K562 (cell line): ENCODE data around the gene BAG5. TPM values are rescaled to one million over a fixed set of nuclear protein-coding genes. Genes with fewer than 3 reads are reported as not detected.

Experiments used
- ETV5 ChIP-seq: sonication (generic); formaldehyde crosslinking; IDR thresholded peaks from 2 replicates; pipeline ENCODE4 v1.4.0; 2020; ENCODE audit warnings: low read depth, mild to moderate bottlenecking, missing genetic modification reagents
- FOXK1 ChIP-seq: sonication (generic); formaldehyde crosslinking; IDR thresholded peaks from 2 replicates; pipeline ENCODE4 v1.8.0; 2022; ENCODE audit warnings: missing genetic modification reagents, mild to moderate bottlenecking, borderline replicate concordance
- ILF3 ChIP-seq: fragments of 450-650 bp; IDR thresholded peaks from 2 replicates; pipeline ENCODE4 v1.6.1; 2018; ENCODE audit warnings: antibody characterized with exemption, mild to moderate bottlenecking, moderate library complexity, borderline replicate concordance
- MCM3 ChIP-seq: fragments of 450-650 bp; IDR thresholded peaks from 2 replicates; pipeline ENCODE4 v1.6.1; 2016
- RB1 ChIP-seq: fragments of 450-650 bp; IDR thresholded peaks from 2 replicates; pipeline ENCODE4 v1.6.1; 2017; ENCODE audit warnings: low read depth, mild to moderate bottlenecking
- polyA plus RNA-seq, 8 experiments: library from polyadenylated mRNA; depleted of rRNA in 4 of 8; stranded (reverse) in 5 of 8; unstranded in 3 of 8; fragments of >200 nt; fragmentation: Nextera tagmentation in 2 of 8; fragmentation: Illumina TruSeq in 1 of 8; extraction: Ambion mirVana in 2 of 8; extraction: Trizol in 1 of 8; gene quantifications; 2 replicates each; pipeline versions ENCODE4 v1.2.1 to v1.2.3, GENCODE V29; 2011 to 2014; ENCODE audit warnings: inconsistent platforms in 1 of 8, missing spikeins in 1 of 8
- total RNA-seq, 7 experiments: library from RNA; depleted of rRNA in 6 of 7; stranded (reverse); fragments of >200 nt in 6 of 7; fragmentation: Illumina TruSeq in 2 of 7; extraction: Trizol in 2 of 7; gene quantifications; 2 replicates each; pipeline versions ENCODE4 v1.2.1 to v1.2.3, GENCODE V29; 2011 to 2021; ENCODE audit warnings: low replicate concordance in 1 of 7
- TF ChIP-seq, protein P1 (sequence below), 3 experiments: fragments of 200-800 bp in 1 of 3; sonication (Bioruptor generic) in 1 of 3; sonication (generic) in 1 of 3; formaldehyde crosslinking in 1 of 3; IDR thresholded peaks; 2 replicates each; pipeline versions ENCODE4 v1.6.1 to v1.8.0; 2016 to 2022; ENCODE audit warnings: mild to moderate bottlenecking in 2 of 3, missing compliant biosample characterization in 2 of 3, missing genetic modification characterization in 2 of 3, missing genetic modification reagents in 1 of 3
- TF ChIP-seq, protein P2 (sequence below): fragments of 450-650 bp; IDR thresholded peaks from 2 replicates; pipeline ENCODE4 v1.6.1; 2016; ENCODE audit warnings: low read depth
- TF ChIP-seq, protein P3 (sequence below), 2 experiments: fragments of 450-650 bp; formaldehyde crosslinking in 1 of 2; IDR thresholded peaks; 2 replicates each; pipeline versions ENCODE4 v1.4.0 to v1.6.1; 2014 to 2020; ENCODE audit warnings: mild to moderate bottlenecking in 2 of 2, borderline replicate concordance in 1 of 2, low read depth in 1 of 2

The BAG5 gene
- total and polyA plus RNA-seq, 9 of the 15 experiments (the other 6 are each of a cell fraction or from before 2014, with no cell fraction given), result 7.9 to 21.4 (median 13.2) TPM

DNA sequence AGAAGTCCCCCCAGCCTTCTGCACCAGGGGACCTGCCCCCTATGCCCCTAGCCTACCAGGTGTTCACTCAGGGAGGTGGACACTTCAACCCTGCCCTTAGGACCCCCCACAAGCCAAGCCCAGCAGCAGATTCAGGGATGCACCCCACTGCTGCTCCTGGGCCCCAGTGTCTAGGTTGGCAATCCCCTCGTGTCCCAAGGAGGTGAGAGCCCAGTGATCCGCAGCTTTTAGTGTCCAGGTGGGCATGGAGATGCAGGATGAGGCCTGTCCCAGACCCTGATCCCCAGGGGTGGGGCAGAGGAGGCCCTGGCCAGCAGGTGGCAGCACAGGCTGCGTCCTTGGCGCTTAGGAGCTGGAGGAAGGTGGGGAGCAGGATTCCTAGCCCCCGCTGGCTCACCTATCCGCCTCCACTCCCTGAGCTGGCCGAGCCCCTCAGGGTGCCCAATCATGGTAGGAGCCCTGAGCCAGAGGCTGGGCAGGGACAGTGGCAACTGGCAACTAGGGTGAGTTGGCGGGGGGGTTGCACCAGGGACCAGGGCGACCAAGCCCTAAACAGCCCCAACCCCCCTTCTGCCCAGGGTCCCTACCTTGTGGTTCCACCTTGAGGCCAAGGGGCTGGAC, 43.9 kb downstream of the BAG5 start (continued):
- no peak for TF ChIP-seq ETV5 (CRISPR knock-in tag)
- peak; percentile 34; the same call in 1 of the 2 replicates for TF ChIP-seq RB1
- TF ChIP-seq, protein P1, sequence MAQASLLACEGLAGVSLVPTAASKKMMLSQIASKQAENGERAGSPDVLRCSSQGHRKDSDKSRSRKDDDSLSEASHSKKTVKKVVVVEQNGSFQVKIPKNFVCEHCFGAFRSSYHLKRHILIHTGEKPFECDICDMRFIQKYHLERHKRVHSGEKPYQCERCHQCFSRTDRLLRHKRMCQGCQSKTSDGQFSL (CRISPR knock-in tag; IDR thresholded peaks at IDR 0.05), result peak; percentile 63; the same call in 1 of the 2 replicates
- TF ChIP-seq, protein P1 (tag; IDR thresholded peaks at IDR 0.05), result no peak
- no peak for TF ChIP-seq MCM3
- TF ChIP-seq ILF3, result no peak
- TF ChIP-seq, protein P2, sequence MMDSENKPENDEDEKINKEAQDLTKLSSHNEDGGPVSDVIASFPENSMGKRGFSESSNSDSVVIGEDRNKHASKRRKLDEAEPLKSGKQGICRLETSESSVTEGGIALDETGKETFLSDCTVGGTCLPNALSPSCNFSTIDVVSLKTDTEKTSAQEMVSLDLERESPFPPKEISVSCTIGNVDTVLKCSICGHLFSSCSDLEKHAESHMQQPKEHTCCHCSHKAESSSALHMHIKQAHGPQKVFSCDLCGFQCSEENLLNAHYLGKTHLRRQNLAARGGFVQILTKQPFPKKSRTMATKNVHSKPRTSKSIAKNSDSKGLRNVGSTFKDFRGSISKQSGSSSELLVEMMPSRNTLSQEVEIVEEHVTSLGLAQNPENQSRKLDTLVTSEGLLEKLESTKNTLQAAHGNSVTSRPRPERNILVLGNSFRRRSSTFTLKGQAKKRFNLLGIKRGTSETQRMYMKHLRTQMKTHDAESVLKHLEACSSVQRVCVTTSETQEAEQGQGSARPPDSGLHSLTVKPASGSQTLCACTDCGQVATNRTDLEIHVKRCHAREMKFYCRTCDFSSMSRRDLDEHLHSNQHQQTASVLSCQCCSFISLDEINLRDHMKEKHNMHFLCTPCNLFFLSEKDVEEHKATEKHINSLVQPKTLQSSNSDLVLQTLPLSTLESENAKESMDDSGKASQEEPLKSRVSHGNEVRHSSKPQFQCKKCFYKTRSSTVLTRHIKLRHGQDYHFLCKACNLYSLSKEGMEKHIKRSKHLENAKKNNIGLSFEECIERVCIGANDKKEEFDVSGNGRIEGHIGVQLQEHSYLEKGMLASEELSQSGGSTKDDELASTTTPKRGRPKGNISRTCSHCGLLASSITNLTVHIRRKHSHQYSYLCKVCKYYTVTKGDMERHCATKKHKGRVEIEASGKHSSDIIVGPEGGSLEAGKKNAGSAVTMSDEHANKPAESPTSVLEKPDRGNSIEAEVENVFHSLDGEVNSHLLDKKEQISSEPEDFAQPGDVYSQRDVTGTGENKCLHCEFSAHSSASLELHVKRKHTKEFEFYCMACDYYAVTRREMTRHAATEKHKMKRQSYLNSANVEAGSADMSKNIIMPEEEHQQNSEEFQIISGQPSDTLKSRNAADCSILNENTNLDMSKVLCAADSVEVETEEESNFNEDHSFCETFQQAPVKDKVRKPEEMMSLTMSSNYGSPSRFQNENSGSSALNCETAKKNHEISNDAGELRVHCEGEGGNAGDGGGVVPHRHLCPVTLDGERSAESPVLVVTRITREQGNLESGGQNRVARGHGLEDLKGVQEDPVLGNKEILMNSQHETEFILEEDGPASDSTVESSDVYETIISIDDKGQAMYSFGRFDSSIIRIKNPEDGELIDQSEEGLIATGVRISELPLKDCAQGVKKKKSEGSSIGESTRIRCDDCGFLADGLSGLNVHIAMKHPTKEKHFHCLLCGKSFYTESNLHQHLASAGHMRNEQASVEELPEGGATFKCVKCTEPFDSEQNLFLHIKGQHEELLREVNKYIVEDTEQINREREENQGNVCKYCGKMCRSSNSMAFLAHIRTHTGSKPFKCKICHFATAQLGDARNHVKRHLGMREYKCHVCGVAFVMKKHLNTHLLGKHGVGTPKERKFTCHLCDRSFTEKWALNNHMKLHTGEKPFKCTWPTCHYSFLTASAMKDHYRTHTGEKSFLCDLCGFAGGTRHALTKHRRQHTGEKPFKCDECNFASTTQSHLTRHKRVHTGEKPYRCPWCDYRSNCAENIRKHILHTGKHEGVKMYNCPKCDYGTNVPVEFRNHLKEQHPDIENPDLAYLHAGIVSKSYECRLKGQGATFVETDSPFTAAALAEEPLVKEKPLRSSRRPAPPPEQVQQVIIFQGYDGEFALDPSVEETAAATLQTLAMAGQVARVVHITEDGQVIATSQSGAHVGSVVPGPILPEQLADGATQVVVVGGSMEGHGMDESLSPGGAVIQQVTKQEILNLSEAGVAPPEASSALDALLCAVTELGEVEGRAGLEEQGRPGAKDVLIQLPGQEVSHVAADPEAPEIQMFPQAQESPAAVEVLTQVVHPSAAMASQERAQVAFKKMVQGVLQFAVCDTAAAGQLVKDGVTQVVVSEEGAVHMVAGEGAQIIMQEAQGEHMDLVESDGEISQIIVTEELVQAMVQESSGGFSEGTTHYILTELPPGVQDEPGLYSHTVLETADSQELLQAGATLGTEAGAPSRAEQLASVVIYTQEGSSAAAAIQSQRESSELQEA, result no peak
- TF ChIP-seq, protein P3, sequence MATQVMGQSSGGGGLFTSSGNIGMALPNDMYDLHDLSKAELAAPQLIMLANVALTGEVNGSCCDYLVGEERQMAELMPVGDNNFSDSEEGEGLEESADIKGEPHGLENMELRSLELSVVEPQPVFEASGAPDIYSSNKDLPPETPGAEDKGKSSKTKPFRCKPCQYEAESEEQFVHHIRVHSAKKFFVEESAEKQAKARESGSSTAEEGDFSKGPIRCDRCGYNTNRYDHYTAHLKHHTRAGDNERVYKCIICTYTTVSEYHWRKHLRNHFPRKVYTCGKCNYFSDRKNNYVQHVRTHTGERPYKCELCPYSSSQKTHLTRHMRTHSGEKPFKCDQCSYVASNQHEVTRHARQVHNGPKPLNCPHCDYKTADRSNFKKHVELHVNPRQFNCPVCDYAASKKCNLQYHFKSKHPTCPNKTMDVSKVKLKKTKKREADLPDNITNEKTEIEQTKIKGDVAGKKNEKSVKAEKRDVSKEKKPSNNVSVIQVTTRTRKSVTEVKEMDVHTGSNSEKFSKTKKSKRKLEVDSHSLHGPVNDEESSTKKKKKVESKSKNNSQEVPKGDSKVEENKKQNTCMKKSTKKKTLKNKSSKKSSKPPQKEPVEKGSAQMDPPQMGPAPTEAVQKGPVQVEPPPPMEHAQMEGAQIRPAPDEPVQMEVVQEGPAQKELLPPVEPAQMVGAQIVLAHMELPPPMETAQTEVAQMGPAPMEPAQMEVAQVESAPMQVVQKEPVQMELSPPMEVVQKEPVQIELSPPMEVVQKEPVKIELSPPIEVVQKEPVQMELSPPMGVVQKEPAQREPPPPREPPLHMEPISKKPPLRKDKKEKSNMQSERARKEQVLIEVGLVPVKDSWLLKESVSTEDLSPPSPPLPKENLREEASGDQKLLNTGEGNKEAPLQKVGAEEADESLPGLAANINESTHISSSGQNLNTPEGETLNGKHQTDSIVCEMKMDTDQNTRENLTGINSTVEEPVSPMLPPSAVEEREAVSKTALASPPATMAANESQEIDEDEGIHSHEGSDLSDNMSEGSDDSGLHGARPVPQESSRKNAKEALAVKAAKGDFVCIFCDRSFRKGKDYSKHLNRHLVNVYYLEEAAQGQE (IDR thresholded peaks at IDR 0.05; ENCODE audit: borderline replicate concordance), result peak; percentile 63
- TF ChIP-seq, protein P3 (CRISPR knock-in tag; IDR thresholded peaks at IDR 0.05; ENCODE audit: low read depth), result peak; percentile 51; the same call in 1 of the 2 replicates
- TF ChIP-seq FOXK1 (CRISPR knock-in tag), result no peak
